Natural killer cell (primary cell): ENCODE data around the gene DYRK1B. TPM values are rescaled to one million over a fixed set of nuclear protein-coding genes. Genes with fewer than 3 reads are reported as not detected.

Experiments used
- ATAC-seq, 3 donors: fragments of 150-1000 bp in 2 of 3; fragments of 200-7000 bp in 1 of 3; cut with Tn5 transposase; 1 replicate in 1 of 3; 2 replicates in 2 of 3; pipeline ENCODE4 v1.10.0; 2021; ENCODE audit warnings: mild to moderate bottlenecking in 2 of 3, moderate library complexity in 2 of 3
- DNase-seq, 2 donors: peaks; one replicate each; pipeline versions ENCODE4 v3.0.0 to v3.0.0-alpha.2; 2013 to 2021; ENCODE audit warnings: mixed read lengths in 1 of 2
- H3K27ac ChIP-seq: one replicate; pipeline ENCODE4 v1.5.1; 2013; ENCODE audit warnings: mild to moderate bottlenecking, low read length
- H3K27me3 ChIP-seq: one replicate; pipeline ENCODE4 v1.6.1; 2013; ENCODE audit warnings: low read length; ENCODE audit not compliant: control insufficient read depth, insufficient read depth
- H3K36me3 ChIP-seq: one replicate; pipeline ENCODE4 v1.6.1; 2013; ENCODE audit warnings: low read length; ENCODE audit not compliant: control insufficient read depth, insufficient read depth
- H3K4me1 ChIP-seq: one replicate; pipeline ENCODE4 v1.6.1; 2013; ENCODE audit warnings: low read length; ENCODE audit not compliant: control insufficient read depth, insufficient read depth
- H3K4me3 ChIP-seq: one replicate; pipeline ENCODE4 v1.5.1; 2013; ENCODE audit warnings: low read length
- H3K9me3 ChIP-seq: one replicate; pipeline ENCODE4 v1.6.1; 2013; ENCODE audit warnings: low read length; ENCODE audit not compliant: control insufficient read depth, insufficient read depth
- H3K27ac Mint-ChIP-seq, 2 donors: one replicate each; pipeline ENCODE4 v1.8.0; 2022; ENCODE audit warnings: mild to moderate bottlenecking in 2 of 2, mixed read lengths in 2 of 2, moderate library complexity in 1 of 2
- H3K27me3 Mint-ChIP-seq, 2 donors: one replicate each; pipeline ENCODE4 v1.8.0; 2022; ENCODE audit warnings: low read depth in 2 of 2, mixed read lengths in 2 of 2
- H3K36me3 Mint-ChIP-seq: one replicate; pipeline ENCODE4 v1.8.0; 2022; ENCODE audit warnings: mixed read lengths
- H3K4me1 Mint-ChIP-seq, 2 donors: one replicate each; pipeline ENCODE4 v1.8.0; 2022; ENCODE audit warnings: mixed read lengths in 2 of 2
- H3K4me3 Mint-ChIP-seq: one replicate; pipeline ENCODE4 v1.8.0; 2022; ENCODE audit warnings: mild to moderate bottlenecking, moderate library complexity, mixed read lengths
- H3K9me3 Mint-ChIP-seq, 2 donors: one replicate each; pipeline ENCODE4 v1.8.0; 2022; ENCODE audit warnings: mixed read lengths in 2 of 2
- CTCF ChIP-seq: fragments of 200-600 bp; IDR thresholded peaks from one replicate; pipeline ENCODE4 v1.8.0; 2022; ENCODE audit warnings: antibody characterized with exemption
- WGBS: methylation state at CpG from one replicate; pipeline ENCODE4 v1.1.7; 2013; ENCODE audit warnings: missing lambda C conversion rate; ENCODE audit not compliant: insufficient coverage; 5-methylcytosine and 5-hydroxymethylcytosine counted together
- intact Hi-C: fragments of 100-400 bp; cut with micrococcal nuclease; formaldehyde crosslinking; loops from one replicate; pipeline ENCODE4 v1.14.2; 2022
- total RNA-seq, 4 donors: library from RNA; stranded (reverse); fragments of 120-200 nt in 1 of 4; gene quantifications; one replicate each; pipeline versions ENCODE4 v1.2.3 to v1.2.4, GENCODE V29; 2013 to 2022

DYRK1B gene
- total RNA-seq, 3 donors from 2014 or later (not counting 1 experiment from before 2014, with no cell fraction given): 27.5 to 54.2 (median 43.8) TPM

- Mint-ChIP-seq H3K27ac (peak overlapping the region; percentile 87 to 92), H3K36me3 (no peaks in the 10 kb centered on the region), H3K9me3 (no peaks in the 10 kb centered on the region), H3K4me1 (peaks cover 38 to 52% of the 10 kb centered on the region in 2 donors), H3K4me3 (peak overlapping the region; percentile 87), H3K27me3 (no peaks in the 10 kb centered on the region)
- Histone ChIP-seq H3K27me3 (no peaks in the 10 kb centered on the region), H3K4me3 (peak overlapping the region; percentile 95), H3K36me3 (peaks cover 48% of the 10 kb centered on the region), H3K4me1 (peaks cover 38% of the 10 kb centered on the region), H3K9me3 (no peaks in the 10 kb centered on the region), H3K27ac (peak overlapping the region; percentile 94)
- ATAC-seq: peak in 2 of 3 donors; percentile 33 to 40
- 1% methylated on average over 24 of the region's 24 CpGs for WGBS
- intact Hi-C loops: loop anchor here (1.0 kb wide), 1 partner anchor 9 kb away; no protein-coding TSS in a partner anchor
- TF ChIP-seq CTCF: no peak
- DNase-seq: no peak
These were observed 850 bp downstream of the DYRK1B start for GRCh38 chr19:39833160-39833463.

GRCh38 chr19:39832341-39833083 lies 1.4 kb downstream of the DYRK1B start:
- peaks cover 44% of the 10 kb centered on the region for H3K36me3 ChIP-seq
- Mint-ChIP-seq H3K36me3 (no peaks in the 10 kb centered on the region), H3K4me1 (peaks cover 43 to 57% of the 10 kb centered on the region in 2 donors), H3K27me3 (no peaks in the 10 kb centered on the region), H3K9me3 (no peaks in the 10 kb centered on the region), H3K27ac (peak overlapping the region; percentile 87 to 92), H3K4me3 (peak overlapping the region; percentile 87)
- no peaks in the 10 kb centered on the region for H3K9me3 ChIP-seq
- WGBS: 42% methylated on average over 5 of the region's 5 CpGs
- DNase-seq (peak in 1 of 2 donors; percentile 61), ATAC-seq (no peak)
- TF ChIP-seq CTCF: no peak
- intact Hi-C loops: loop anchor here (1.0 kb wide), 1 partner anchor 8 kb away; no protein-coding TSS in a partner anchor
- H3K27me3 ChIP-seq: no peaks in the 10 kb centered on the region
- peaks cover 44% of the 10 kb centered on the region for H3K4me1 ChIP-seq
- H3K4me3 ChIP-seq: peak overlapping the region; percentile 95
- H3K27ac ChIP-seq: peak overlapping the region; percentile 94

GRCh38 chr19:39831679-39832078 lies 2.3 kb downstream of the DYRK1B start:
- H3K4me1 ChIP-seq: peaks cover 50% of the 10 kb centered on the region
- no peak overlapping the region for H3K27ac ChIP-seq
- Mint-ChIP-seq H3K4me1 (peaks cover 43 to 57% of the 10 kb centered on the region in 2 donors), H3K9me3 (no peaks in the 10 kb centered on the region), H3K27me3 (no peaks in the 10 kb centered on the region), H3K4me3 (peak overlapping the region; percentile 87), H3K27ac (peak overlapping the region; percentile 87 to 92), H3K36me3 (no peaks in the 10 kb centered on the region)
- no peak for DNase-seq
- TF ChIP-seq CTCF: no peak
- intact Hi-C loops: no loop called here
- peaks cover 40% of the 10 kb centered on the region for H3K36me3 ChIP-seq
- H3K27me3 ChIP-seq: no peaks in the 10 kb centered on the region
- 96% methylated on average over 16 of the region's 16 CpGs for WGBS
- H3K4me3 ChIP-seq: no peak overlapping the region
- no peaks in the 10 kb centered on the region for H3K9me3 ChIP-seq
- ATAC-seq: no peak

- Histone ChIP-seq H3K9me3 (no peaks in the 10 kb centered on the region), H3K27me3 (no peaks in the 10 kb centered on the region), H3K4me3 (no peak overlapping the region), H3K36me3 (peaks cover 38% of the 10 kb centered on the region), H3K4me1 (peaks cover 50% of the 10 kb centered on the region), H3K27ac (no peak overlapping the region)
- H3K9me3 Mint-ChIP-seq: no peaks in the 10 kb centered on the region
- DNase-seq (no peak), ATAC-seq (no peak)
- no peaks in the 10 kb centered on the region for H3K27me3 Mint-ChIP-seq
- intact Hi-C loops: no loop called here
- peaks cover 43 to 57% of the 10 kb centered on the region in 2 donors for H3K4me1 Mint-ChIP-seq
- H3K4me3 Mint-ChIP-seq: peak overlapping the region; percentile 28
- H3K27ac Mint-ChIP-seq: peak overlapping the region; percentile 76 to 92
- no peak for TF ChIP-seq CTCF
- no peaks in the 10 kb centered on the region for H3K36me3 Mint-ChIP-seq
These were observed 3.1 kb downstream of the DYRK1B start for GRCh38 chr19:39830847-39831246.
